ENCODE results near the gene GAMT. TPM values are rescaled to one million over a fixed set of nuclear protein-coding genes. Genes with fewer than 3 reads are reported as not detected.

The GAMT gene
- total and polyA plus RNA-seq, 2 donors (not counting 3 experiments of a cell fraction or from before 2014, with no cell fraction given), result 22.1 to 36.9 TPM

DNA sequence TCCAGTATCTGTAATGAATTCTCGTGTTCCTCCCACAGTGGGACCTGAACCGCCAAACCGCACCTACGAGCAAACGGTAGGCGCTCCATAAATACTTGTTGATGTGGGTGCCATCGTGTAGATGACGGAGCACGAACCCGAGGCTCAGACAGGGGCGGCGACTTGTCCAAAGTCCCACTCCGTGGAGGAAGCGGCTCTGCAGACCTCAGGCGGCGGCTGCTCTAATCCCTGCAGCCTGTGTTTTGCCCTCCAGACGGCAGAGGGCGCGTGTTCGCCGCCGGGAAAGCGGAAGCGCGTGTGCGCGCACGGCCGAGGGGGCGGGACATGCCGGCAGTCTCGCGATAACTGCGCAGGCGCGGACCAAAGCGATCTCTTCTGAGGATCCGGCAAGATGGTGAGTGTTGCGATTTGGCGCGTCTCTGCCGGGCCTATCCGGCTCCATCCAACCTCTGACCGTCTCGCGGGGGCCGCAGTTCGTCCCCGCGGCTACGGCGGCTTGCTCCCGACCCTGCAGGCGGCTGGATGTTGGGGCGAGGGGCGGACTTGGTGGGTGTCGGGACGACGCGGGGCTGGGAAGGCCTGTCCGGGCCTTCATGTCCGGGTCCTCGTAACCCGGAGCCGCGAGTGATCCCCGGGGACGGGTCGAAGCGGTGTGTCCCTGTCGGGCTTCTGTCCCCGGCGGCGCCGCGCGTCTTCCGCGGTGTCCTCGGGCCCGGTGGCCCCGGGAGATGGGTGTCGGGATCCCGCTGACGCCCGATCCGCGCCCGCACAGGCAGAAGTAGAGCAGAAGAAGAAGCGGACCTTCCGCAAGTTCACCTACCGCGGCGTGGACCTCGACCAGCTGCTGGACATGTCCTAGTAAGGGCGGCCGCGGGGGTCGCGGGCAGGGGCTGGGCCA, 36.9 kb upstream of the GAMT start, which contains the start of gene RPS15:
RPS15 (plus strand) TSS at position 362 of the 898 bp plus-strand sequence; CDS start at position 392, 30 bp downstream.
- Histone ChIP-seq H3K79me2 (ENCODE audit: control insufficient read depth, insufficient read depth, low read length) (peaks cover 34% of the 10 kb centered on the region), H3K4me1 (ENCODE audit: control insufficient read depth, extremely low read depth, insufficient read depth, low read length) (peaks cover 6% of the 10 kb centered on the region), H3K9me3 (replicated peaks; ENCODE audit: control insufficient read depth, insufficient read depth, low read length) (no peaks in the 10 kb centered on the region), H2AFZ (ENCODE audit: low read depth, low read length) (no peak within 1 kb of the TSS), H3K27me3 (ENCODE audit: control insufficient read depth in 2 of 2, insufficient read depth in 2 of 2, low read length in 2 of 2) (no peaks in the 10 kb centered on the region), H4K20me1 (replicated peaks; ENCODE audit: control insufficient read depth, extremely low read depth, insufficient read depth, low read length) (no peaks in the 10 kb centered on the region), H3K9ac (replicated peaks; ENCODE audit: extremely low read depth, insufficient read depth, low read length) (peak within 1 kb of the TSS; percentile 91), H3K36me3 (ENCODE audit: control insufficient read depth in 2 of 2, extremely low read depth in 1 of 2, insufficient read depth in 2 of 2, low read length in 2 of 2) (peaks cover 7 to 35% of the 10 kb centered on the region in 2 experiments), H3K4me3 (replicated peaks in 1 of 3; ENCODE audit: insufficient read depth in 1 of 3, low read depth in 1 of 3, low read length in 3 of 3) (peak within 1 kb of the TSS; percentile 75 to 89 (median 85)), H3K4me2 (ENCODE audit: insufficient read depth, low read length) (peak within 1 kb of the TSS; percentile 58), H3K9me1 (replicated peaks; ENCODE audit: control insufficient read depth, extremely low read depth, insufficient read depth, low read length) (no peaks in the 10 kb centered on the region), H3K27ac (ENCODE audit: insufficient read depth, low read depth, low read length) (peak within 1 kb of the TSS; percentile 89)
- FAIRE-seq (peak; percentile 97), DNase-seq (ENCODE audit: low read depth, low spot score) (peak; percentile 98)
- ChIA-PET CTCF (interaction anchor here (0.7 to 1.6 kb wide), 3 partner anchors 24 to 194 kb away, joined by 3 to 7 read pairs (median 3); no protein-coding TSS in a partner anchor), POLR2A (no interaction called here)
- BruUV-seq (replicated peaks), result TSS peak; percentile 60
- TF ChIP-seq GATA2 (IDR thresholded peaks at IDR 0.05; ENCODE audit: insufficient read depth, insufficient read length, low read depth, low read length) (no peak), FOS (IDR thresholded peaks at IDR 0.05; ENCODE audit: borderline replicate concordance, insufficient read depth, low read length) (no peak), POLR2AphosphoS5 (IDR thresholded peaks at IDR 0.05; ENCODE audit: insufficient read depth, low read depth, low read length) (peak; percentile 100), CTCF (IDR thresholded peaks at IDR 0.05; ENCODE audit: extremely low read depth in 1 of 2, insufficient read depth in 1 of 2, low read depth in 1 of 2, low read length in 2 of 2) (peak; percentile 96 to 98), EZH2 (IDR thresholded peaks at IDR 0.05; ENCODE audit: borderline replicate concordance, low read depth, low read length, severe bottlenecking) (no peak), POLR2A (IDR thresholded peaks at IDR 0.05; ENCODE audit: low read depth, low read length) (peak; percentile 99), MYC (IDR thresholded peaks at IDR 0.05; ENCODE audit: low read depth, low read length) (peak; percentile 58), JUN (IDR thresholded peaks at IDR 0.05; ENCODE audit: borderline replicate concordance, insufficient read depth, insufficient read length, low read depth) (no peak), MAX (IDR thresholded peaks at IDR 0.05; ENCODE audit: insufficient read depth, insufficient read length) (peak; percentile 79)
- dilution Hi-C loops (cut with MboI; ENCODE audit: extremely low pct_ligation_motif_present, low sequenced_read_pairs), result no loop called here
- intact Hi-C loops (cut with micrococcal nuclease), result loop anchor here (1.0 to 2.0 kb wide), 3 partner anchors 23 to 159 kb away; partner anchors contain the start of gene DAZAP1
